ENCODE data around the gene SKIDA1. TPM values are rescaled to one million over a fixed set of nuclear protein-coding genes. Genes with fewer than 3 reads are reported as not detected.

Gene SKIDA1
- total RNA-seq, 1 experiment from 2014 or later: 4.4 TPM

DNA sequence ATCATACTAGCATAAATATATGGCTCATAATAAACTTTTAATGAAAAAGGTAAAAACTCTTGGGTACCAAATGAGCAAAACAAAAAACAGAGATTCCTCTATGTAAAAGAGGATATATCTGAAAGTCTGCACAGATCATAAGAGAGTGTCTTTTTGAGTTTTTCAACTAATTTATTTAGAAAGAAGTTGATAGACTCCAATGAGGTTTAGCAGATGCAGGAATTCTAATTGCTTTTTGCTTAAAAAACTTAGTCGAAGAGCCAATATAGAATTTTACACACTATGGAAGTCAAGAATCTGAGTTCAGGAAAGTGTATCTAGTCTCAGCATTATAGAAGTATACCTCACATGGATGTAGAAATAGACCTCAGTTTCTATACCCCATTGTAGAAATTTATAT lies 5.2 kb upstream of the SKIDA1 start:
- H3K9me3 ChIP-seq (ENCODE audit: low read depth, low read length, poor library complexity, severe bottlenecking): no peaks in the 10 kb centered on the region
- ChIA-PET POLR2A (ENCODE audit: low non-redundant PET) (interaction anchor here (0.7 kb wide), 1 partner anchor 128 kb away, joined by 4 read pairs; no protein-coding TSS in a partner anchor), CTCF (no interaction called here)
- DNase-seq (ENCODE audit: low spot score): no peak
- H3K27me3 ChIP-seq (replicated peaks; ENCODE audit: insufficient read depth, low read depth, low read length, poor library complexity): no peaks in the 10 kb centered on the region
- no TSS peak for BruUV-seq (replicated peaks)
- peak overlapping the region; percentile 67 for H3K27ac ChIP-seq (ENCODE audit: low read depth, low read length, poor library complexity, severe bottlenecking)
- H3K4me3 ChIP-seq (ENCODE audit: low read depth, low read length, poor library complexity, severe bottlenecking): no peak overlapping the region
- peaks cover 41% of the 10 kb centered on the region for H3K4me1 ChIP-seq (ENCODE audit: insufficient read depth, low read length, poor library complexity, severe bottlenecking)
- no peak for TF ChIP-seq EZH2 (IDR thresholded peaks at IDR 0.05; ENCODE audit: borderline replicate concordance, low read depth, low read length, poor library complexity, severe bottlenecking)
- TF ChIP-seq, protein P1, sequence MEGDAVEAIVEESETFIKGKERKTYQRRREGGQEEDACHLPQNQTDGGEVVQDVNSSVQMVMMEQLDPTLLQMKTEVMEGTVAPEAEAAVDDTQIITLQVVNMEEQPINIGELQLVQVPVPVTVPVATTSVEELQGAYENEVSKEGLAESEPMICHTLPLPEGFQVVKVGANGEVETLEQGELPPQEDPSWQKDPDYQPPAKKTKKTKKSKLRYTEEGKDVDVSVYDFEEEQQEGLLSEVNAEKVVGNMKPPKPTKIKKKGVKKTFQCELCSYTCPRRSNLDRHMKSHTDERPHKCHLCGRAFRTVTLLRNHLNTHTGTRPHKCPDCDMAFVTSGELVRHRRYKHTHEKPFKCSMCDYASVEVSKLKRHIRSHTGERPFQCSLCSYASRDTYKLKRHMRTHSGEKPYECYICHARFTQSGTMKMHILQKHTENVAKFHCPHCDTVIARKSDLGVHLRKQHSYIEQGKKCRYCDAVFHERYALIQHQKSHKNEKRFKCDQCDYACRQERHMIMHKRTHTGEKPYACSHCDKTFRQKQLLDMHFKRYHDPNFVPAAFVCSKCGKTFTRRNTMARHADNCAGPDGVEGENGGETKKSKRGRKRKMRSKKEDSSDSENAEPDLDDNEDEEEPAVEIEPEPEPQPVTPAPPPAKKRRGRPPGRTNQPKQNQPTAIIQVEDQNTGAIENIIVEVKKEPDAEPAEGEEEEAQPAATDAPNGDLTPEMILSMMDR (conservative IDR thresholded peaks at IDR 0.05; ENCODE audit: low read depth, low read length): no peak
- H3K36me3 ChIP-seq (ENCODE audit: insufficient read depth, low read length, poor library complexity, severe bottlenecking): no peaks in the 10 kb centered on the region
- intact Hi-C loops (cut with micrococcal nuclease; ENCODE audit: unreplicated experiment): loop anchor here (5.0 kb wide), 2 partner anchors 33 to 253 kb away; no protein-coding TSS in a partner anchor

DNA sequence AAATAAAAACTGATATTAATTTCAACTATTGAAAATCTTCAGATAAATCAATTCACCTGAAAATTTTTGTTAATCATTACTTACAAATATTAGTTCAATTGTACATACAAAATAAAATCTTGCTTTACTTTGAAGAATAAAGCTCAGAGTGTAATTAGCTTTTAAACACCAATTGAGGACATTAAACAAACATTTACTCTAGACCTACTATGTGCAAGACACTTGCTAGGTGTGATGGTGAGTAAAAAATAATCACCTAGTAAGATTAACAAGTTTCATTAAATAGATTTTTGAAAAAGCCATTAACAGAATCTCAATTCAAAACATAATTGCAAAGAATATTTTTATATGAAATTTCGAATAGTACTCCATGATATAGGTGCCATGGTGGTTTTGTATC lies 4.7 kb upstream of the SKIDA1 start:
- H3K9me3 ChIP-seq (ENCODE audit: low read depth, low read length, poor library complexity, severe bottlenecking): no peaks in the 10 kb centered on the region
- intact Hi-C loops (cut with micrococcal nuclease; ENCODE audit: unreplicated experiment): loop anchor here (5.0 kb wide), 2 partner anchors 33 to 253 kb away; no protein-coding TSS in a partner anchor
- H3K27me3 ChIP-seq (replicated peaks; ENCODE audit: insufficient read depth, low read depth, low read length, poor library complexity): no peaks in the 10 kb centered on the region
- no peak for DNase-seq (ENCODE audit: low spot score)
- TF ChIP-seq, protein P1 (conservative IDR thresholded peaks at IDR 0.05; ENCODE audit: low read depth, low read length): no peak
- no peak for TF ChIP-seq EZH2 (IDR thresholded peaks at IDR 0.05; ENCODE audit: borderline replicate concordance, low read depth, low read length, poor library complexity, severe bottlenecking)
- peaks cover 41% of the 10 kb centered on the region for H3K4me1 ChIP-seq (ENCODE audit: insufficient read depth, low read length, poor library complexity, severe bottlenecking)
- no TSS peak for BruUV-seq (replicated peaks)
- CTCF ChIA-PET: no interaction called here
- peak overlapping the region; percentile 67 for H3K27ac ChIP-seq (ENCODE audit: low read depth, low read length, poor library complexity, severe bottlenecking)
- POLR2A ChIA-PET (ENCODE audit: low non-redundant PET): no interaction called here
- H3K36me3 ChIP-seq (ENCODE audit: insufficient read depth, low read length, poor library complexity, severe bottlenecking): no peaks in the 10 kb centered on the region
- H3K4me3 ChIP-seq (ENCODE audit: low read depth, low read length, poor library complexity, severe bottlenecking): no peak overlapping the region

DNA sequence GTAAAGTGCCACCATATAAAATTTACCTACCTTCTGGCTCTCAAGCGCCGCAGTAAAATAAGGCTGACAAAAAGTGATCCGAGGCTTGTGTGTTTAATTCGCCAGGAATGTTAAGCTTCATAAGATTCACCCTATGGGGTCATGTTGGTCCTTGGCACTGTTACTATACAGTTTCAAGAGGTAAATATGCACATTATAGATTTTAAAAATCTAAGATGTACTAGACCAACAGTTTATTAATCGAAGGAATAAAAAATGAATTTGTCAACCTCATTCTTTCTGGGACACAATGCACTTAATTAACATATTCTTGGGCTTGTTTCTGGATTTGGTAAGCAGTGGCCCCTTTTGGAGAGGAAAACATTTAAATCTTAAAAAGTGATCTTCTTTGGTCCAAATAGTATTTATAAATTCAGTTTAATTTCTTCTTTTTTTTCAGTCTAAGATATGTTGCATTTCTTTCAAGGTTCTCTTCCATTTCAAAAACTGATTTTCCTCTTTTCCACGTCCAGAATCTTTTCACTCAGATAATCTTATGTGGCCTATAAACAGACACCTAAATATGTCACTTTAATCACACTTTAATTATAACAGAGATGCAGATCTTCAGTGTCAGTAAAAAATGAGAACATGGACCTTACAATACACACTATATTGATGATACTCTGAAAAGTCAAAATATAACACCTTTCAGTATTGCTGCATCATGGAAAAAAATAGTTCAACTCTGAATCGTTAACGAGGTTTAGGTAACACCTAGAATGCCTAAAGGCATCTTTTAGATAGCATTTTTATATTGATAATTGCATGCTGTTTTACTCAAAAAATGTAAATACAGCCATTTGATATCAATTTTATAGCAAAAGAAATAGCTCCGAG lies 3.8 kb upstream of the SKIDA1 start:
- Histone ChIP-seq H3K4me1 (ENCODE audit: insufficient read depth, low read length, poor library complexity, severe bottlenecking) (peaks cover 43% of the 10 kb centered on the region), H3K27ac (ENCODE audit: low read depth, low read length, poor library complexity, severe bottlenecking) (peak overlapping the region; percentile 99), H3K4me3 (ENCODE audit: low read depth, low read length, poor library complexity, severe bottlenecking) (peak overlapping the region; percentile 63), H3K27me3 (replicated peaks; ENCODE audit: insufficient read depth, low read depth, low read length, poor library complexity) (no peaks in the 10 kb centered on the region), H3K36me3 (ENCODE audit: insufficient read depth, low read length, poor library complexity, severe bottlenecking) (no peaks in the 10 kb centered on the region), H3K9me3 (ENCODE audit: low read depth, low read length, poor library complexity, severe bottlenecking) (no peaks in the 10 kb centered on the region)
- no TSS peak for BruUV-seq (replicated peaks)
- ChIA-PET CTCF (no interaction called here), POLR2A (ENCODE audit: low non-redundant PET) (no interaction called here)
- TF ChIP-seq EZH2 (IDR thresholded peaks at IDR 0.05; ENCODE audit: borderline replicate concordance, low read depth, low read length, poor library complexity, severe bottlenecking): no peak
- TF ChIP-seq, protein P1 (conservative IDR thresholded peaks at IDR 0.05; ENCODE audit: low read depth, low read length): no peak
- peak; percentile 79 for DNase-seq (ENCODE audit: low spot score)
- intact Hi-C loops (cut with micrococcal nuclease; ENCODE audit: unreplicated experiment): loop anchor here (5.0 kb wide), 1 partner anchor 198 kb away; no protein-coding TSS in a partner anchor
